Measurements from ENCODE around the gene TMEM44.

TMEM44 gene

GRCh38 chr3:194539498-194539897 is 93.7 kb downstream of the TMEM44 start:
- TF ChIP-seq EZH2phosphoT487 (IDR thresholded peaks at IDR 0.05; ENCODE audit: borderline replicate concordance) (no peak), CTCF (conservative IDR thresholded peaks at IDR 0.05; ENCODE audit: low read length) (no peak)
- no peaks in the 10 kb centered on the region for H4K20me1 ChIP-seq (ENCODE audit: insufficient read depth, low read length, poor library complexity, severe bottlenecking)
- H3K4me1 ChIP-seq (ENCODE audit: insufficient read depth, low read length, poor library complexity, severe bottlenecking) = peaks cover 23% of the 10 kb centered on the region
- H3K36me3 ChIP-seq (ENCODE audit: insufficient read depth, low read length) = no peaks in the 10 kb centered on the region
- no peaks in the 10 kb centered on the region for H3F3A ChIP-seq (ENCODE audit: low read depth)
- H3K27me3 ChIP-seq (ENCODE audit: insufficient read depth, low read length, poor library complexity, severe bottlenecking) = no peaks in the 10 kb centered on the region
- no peak overlapping the region for H3K4me3 ChIP-seq (ENCODE audit: low read length, poor library complexity, severe bottlenecking)
- no peak overlapping the region for H3K9ac ChIP-seq (ENCODE audit: low read depth, low read length, poor library complexity, severe bottlenecking)
- H2AFZ ChIP-seq (ENCODE audit: low read length) = no peak overlapping the region
- peaks cover 3% of the 10 kb centered on the region; the same call in 1 of the 2 replicates for H3K9me3 ChIP-seq (ENCODE audit: insufficient read depth, low read depth, low read length)
- no peaks in the 10 kb centered on the region for H3K79me2 ChIP-seq (ENCODE audit: insufficient read depth, low read length)
- no peak overlapping the region for H3K4me2 ChIP-seq (ENCODE audit: low read depth, low read length, poor library complexity, severe bottlenecking)
- no peaks in the 10 kb centered on the region for H3K9me2 ChIP-seq (replicated peaks; ENCODE audit: low read depth, low read length)

- peak overlapping the region; percentile 19 for H2AFZ ChIP-seq (ENCODE audit: low read length)
- H3K4me3 ChIP-seq (ENCODE audit: low read length, poor library complexity, severe bottlenecking) = peak overlapping the region; percentile 24
- peaks cover 10% of the 10 kb centered on the region for H3K9me3 ChIP-seq (ENCODE audit: insufficient read depth, low read depth, low read length)
- H3F3A ChIP-seq (ENCODE audit: low read depth) = no peaks in the 10 kb centered on the region
- no peaks in the 10 kb centered on the region for H3K9me2 ChIP-seq (replicated peaks; ENCODE audit: low read depth, low read length)
- peak overlapping the region; percentile 35 for H3K9ac ChIP-seq (ENCODE audit: low read depth, low read length, poor library complexity, severe bottlenecking)
- no peaks in the 10 kb centered on the region for H3K79me2 ChIP-seq (ENCODE audit: insufficient read depth, low read length)
- H3K4me1 ChIP-seq (ENCODE audit: insufficient read depth, low read length, poor library complexity, severe bottlenecking) = peaks cover 23% of the 10 kb centered on the region
- no peak for TF ChIP-seq EZH2phosphoT487 (IDR thresholded peaks at IDR 0.05; ENCODE audit: borderline replicate concordance)
- no peaks in the 10 kb centered on the region for H4K20me1 ChIP-seq (ENCODE audit: insufficient read depth, low read length, poor library complexity, severe bottlenecking)
- H3K27me3 ChIP-seq (ENCODE audit: insufficient read depth, low read length, poor library complexity, severe bottlenecking) = no peaks in the 10 kb centered on the region
- no peaks in the 10 kb centered on the region for H3K36me3 ChIP-seq (ENCODE audit: insufficient read depth, low read length)
- peak overlapping the region; percentile 63 for H3K4me2 ChIP-seq (ENCODE audit: low read depth, low read length, poor library complexity, severe bottlenecking)
Measured at GRCh38 chr3:194537732-194538247, 95.4 kb downstream of the TMEM44 start.

All from Loucy (cell line).